Stimulated activated CD8-positive, alpha-beta memory T cell treated with anti-CD3 and anti-CD28 coated beads, Interleukin-15, amount 100 ng/mL, for 48 hours (primary cell): ENCODE data around the gene MAP1A.
"Not testable (repeated sequence)": the region's sequence is repeated elsewhere in the genome, so short reads cannot be mapped to it uniquely, and the experiment has no call there.

Experiments used
- DNase-seq, 2 donors: peaks; one replicate each; pipeline ENCODE4 v3.0.0-alpha.2; 2020; ENCODE audit warnings: low read depth in 2 of 2

The MAP1A gene

GRCh38 chr15:43529587-43530345 is 12.4 kb downstream of the MAP1A start:
- no peak for DNase-seq

DNA sequence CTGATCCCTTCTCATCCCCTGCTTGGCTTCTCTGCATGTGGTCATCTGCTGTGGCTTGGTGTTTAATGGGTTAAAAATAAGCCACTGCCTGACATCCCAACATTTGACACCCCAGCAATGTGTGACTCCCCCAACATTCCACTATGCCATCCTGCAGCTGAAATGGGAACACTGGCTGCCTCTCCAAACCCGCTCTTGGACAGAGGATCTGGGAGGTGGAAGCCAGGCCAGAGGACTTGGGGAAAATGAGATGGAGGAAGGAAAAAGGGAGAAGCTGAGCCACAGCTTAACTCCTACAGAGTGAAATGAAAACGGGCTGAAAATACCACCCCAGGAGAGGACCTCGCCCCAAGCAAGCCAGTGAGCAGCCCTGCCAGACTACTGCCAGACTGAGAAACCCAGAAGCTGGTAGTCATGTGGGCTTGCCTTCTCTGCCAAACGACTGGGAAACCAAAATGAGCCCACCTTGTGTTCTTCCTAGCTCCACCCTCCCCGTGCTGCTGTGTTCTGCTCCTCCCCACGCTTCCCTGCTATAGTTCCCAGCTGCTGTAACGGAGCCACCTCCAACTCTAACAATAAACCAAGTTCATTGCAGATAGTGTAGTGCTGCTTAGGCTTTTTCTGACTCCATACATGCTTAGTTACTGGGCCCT is 13.7 kb downstream of the MAP1A start:
- DNase-seq, result no peak

DNA sequence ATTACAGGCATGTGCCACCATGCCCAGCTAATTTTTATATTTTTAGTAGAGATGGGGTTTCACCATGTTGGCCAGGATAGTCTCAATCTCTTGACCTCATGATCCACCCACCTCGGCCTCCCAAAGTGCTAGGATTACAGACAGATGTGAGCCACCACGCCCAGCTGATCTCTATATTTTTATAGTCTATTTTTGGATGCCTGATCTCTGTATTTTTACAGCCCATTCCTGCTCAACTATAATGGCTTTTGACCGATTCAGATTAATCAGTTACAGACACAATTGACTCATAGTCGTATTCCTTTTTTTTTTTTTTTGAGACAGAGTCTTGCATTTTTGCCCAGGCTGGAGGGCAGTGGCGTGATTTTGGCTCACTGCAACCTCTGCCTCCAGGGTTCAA is 15.4 kb downstream of the MAP1A start:
- DNase-seq, result not testable (repeated sequence)

- DNase-seq, result no peak
These were observed 17.5 kb downstream of the MAP1A start for GRCh38 chr15:43534897-43535296.

DNA sequence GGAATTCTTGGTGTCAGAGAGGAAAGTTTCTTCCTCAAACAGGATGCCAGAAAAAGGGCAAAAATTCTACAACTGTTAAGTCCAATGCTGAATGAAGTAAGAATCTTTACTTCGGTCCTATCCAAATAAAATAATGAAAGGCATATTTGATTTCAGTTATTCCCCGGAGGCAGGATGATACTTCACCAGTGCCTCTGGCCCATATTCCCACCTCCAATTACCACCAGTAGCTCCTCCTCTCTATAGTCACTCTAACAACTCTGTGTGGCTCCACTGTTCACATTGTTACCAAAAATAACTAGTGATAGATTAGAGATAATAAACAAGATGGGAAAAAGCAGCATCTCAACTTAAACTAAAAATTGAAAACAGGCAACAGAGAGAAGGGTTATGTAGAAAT is 20.7 kb downstream of the MAP1A start:
- DNase-seq, result no peak

GRCh38 chr15:43541785-43542184 is 24.4 kb downstream of the MAP1A start:
- DNase-seq, result no peak

DNA sequence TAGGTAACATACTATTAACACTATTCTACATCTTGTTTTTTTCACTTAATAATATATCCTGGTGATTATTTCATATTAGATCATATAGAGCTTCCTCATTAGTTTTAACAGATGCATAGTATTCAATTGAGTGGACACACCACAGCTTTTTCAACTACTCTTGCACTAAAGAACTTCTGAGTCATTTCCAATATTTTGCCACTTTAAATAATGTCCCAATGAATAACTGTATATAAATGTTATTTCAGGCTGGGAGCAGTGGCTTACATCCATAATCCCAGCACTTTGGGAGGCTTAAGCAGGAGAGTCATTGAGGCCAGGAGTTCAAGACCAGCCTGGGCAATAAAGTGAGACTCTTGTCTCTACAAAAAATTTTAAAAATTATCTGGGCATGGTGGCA is 26.9 kb downstream of the MAP1A start:
- DNase-seq, result no peak

DNA sequence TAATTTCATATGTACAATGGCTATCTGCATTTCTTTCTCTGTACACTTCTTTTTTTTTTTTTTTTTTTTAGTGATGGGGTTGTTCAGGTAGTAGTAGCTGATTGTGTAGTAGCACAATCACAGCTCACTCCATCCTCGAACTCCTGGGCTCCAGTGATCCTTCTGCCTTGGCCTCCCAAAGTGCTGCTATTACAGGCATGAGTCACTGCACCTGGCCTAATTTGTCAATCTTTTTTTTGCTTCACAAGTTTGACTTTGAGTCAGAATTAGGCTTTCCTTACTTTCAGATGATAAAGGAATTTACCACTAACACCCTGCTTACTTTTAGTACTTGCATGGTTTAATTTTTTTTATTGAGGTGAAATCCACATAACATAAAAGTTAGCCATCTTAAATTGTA is 28.0 kb downstream of the MAP1A start:
- DNase-seq, result no peak

GRCh38 chr15:43547539-43547938 is 30.1 kb downstream of the MAP1A start:
- no peak for DNase-seq

GRCh38 chr15:43550527-43551363 is 33.3 kb downstream of the MAP1A start:
- DNase-seq, result no peak

- DNase-seq, result no peak
These were observed 34.8 kb downstream of the MAP1A start for GRCh38 chr15:43552256-43552655.

GRCh38 chr15:43552986-43553385 is 35.6 kb downstream of the MAP1A start:
- DNase-seq, result no peak

DNA sequence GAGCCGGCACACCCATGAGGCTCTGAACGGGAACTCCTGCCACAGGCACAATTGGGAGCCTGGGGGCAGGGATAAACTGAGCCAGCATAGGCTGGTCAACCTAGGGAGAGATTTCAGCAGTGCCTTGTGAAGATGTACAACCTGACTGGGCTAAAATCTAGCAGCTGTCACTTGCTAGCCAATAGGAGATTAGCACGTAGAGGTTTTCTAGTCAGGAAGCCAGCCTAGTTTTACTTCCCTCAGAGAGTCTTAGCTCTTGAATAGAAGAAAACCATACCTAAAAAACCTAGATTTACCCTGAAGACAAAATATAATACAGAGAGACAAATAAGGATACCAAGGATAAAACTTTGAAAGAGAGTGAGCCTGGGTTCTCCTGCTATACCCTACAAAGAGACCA is 45.3 kb downstream of the MAP1A start:
- DNase-seq, result not testable (repeated sequence)

- DNase-seq, result not testable (repeated sequence)
These were observed 46.4 kb downstream of the MAP1A start for GRCh38 chr15:43563793-43564192.

- not testable (repeated sequence) for DNase-seq
These were observed 49.2 kb downstream of the MAP1A start for GRCh38 chr15:43566615-43567014.

- DNase-seq, result not testable (repeated sequence)
These were observed 57.2 kb downstream of the MAP1A start for GRCh38 chr15:43574607-43575006.
